Sigmoid colon (tissue), 4 donors: ENCODE data around the gene DAPK2.

Source experiments
- EP300 ChIP-seq, 4 donors: sonication (generic); formaldehyde crosslinking; IDR thresholded peaks; one replicate each; pipeline ENCODE4 v1.6.1; 2017; ENCODE audit warnings: antibody characterized with exemption in 4 of 4
- POLR2A ChIP-seq, 2 donors: fragments of 450-650 bp; IDR thresholded peaks; one replicate each; pipeline ENCODE4 v1.6.1; 2016; ENCODE audit warnings: antibody characterized with exemption in 2 of 2, mild to moderate bottlenecking in 2 of 2, moderate library complexity in 2 of 2
- POLR2AphosphoS5 ChIP-seq, 4 donors: sonication (generic); formaldehyde crosslinking; IDR thresholded peaks; one replicate each; pipeline ENCODE4 v1.6.1; 2017; ENCODE audit warnings: antibody characterized with exemption in 4 of 4
- TF ChIP-seq, protein P1 (sequence below), 4 experiments: fragments of 450-650 bp in 3 of 4; fragments of 200-600 bp in 1 of 4; IDR thresholded peaks; one replicate each; pipeline ENCODE4 v1.5.1; 2016 to 2019; ENCODE audit warnings: antibody characterized with exemption in 4 of 4, mild to moderate bottlenecking in 3 of 4, moderate library complexity in 2 of 4

DNA sequence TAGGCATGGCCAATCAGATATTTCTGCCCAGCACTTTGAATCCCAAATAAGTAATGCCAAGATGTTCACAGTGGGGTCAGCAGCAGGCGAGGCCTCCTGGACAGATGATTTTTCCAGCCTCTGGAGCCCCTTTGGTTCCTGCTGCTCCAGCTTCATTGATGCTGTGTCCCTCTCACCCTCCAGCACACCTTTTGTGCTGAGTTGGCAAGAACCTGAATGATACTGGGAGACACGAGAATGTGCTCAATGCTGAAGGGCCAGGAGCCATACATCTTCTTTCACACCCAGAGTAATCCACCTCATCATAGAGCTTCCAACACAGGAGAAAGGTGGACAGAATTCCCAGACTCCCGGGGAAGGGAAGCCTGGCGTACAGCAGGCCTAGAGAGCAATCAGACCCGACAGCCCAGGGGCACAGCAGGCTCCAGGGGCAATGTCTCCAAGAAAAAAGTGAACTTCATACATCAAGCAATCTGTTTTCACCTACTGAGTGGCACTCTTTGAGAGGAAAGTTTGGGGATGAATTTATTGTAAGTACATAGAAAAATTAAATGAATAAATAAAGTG lies 6.7 kb upstream of the DAPK2 start:
- TF ChIP-seq, protein P1, sequence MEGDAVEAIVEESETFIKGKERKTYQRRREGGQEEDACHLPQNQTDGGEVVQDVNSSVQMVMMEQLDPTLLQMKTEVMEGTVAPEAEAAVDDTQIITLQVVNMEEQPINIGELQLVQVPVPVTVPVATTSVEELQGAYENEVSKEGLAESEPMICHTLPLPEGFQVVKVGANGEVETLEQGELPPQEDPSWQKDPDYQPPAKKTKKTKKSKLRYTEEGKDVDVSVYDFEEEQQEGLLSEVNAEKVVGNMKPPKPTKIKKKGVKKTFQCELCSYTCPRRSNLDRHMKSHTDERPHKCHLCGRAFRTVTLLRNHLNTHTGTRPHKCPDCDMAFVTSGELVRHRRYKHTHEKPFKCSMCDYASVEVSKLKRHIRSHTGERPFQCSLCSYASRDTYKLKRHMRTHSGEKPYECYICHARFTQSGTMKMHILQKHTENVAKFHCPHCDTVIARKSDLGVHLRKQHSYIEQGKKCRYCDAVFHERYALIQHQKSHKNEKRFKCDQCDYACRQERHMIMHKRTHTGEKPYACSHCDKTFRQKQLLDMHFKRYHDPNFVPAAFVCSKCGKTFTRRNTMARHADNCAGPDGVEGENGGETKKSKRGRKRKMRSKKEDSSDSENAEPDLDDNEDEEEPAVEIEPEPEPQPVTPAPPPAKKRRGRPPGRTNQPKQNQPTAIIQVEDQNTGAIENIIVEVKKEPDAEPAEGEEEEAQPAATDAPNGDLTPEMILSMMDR (IDR thresholded peaks at IDR 0.05): no peak
- no peak for TF ChIP-seq POLR2A (IDR thresholded peaks at IDR 0.05)
- TF ChIP-seq EP300 (IDR thresholded peaks at IDR 0.05): no peak
- no peak for TF ChIP-seq POLR2AphosphoS5 (IDR thresholded peaks at IDR 0.05)
